ENCODE results near the gene C19orf85.

The C19orf85 gene

DNA sequence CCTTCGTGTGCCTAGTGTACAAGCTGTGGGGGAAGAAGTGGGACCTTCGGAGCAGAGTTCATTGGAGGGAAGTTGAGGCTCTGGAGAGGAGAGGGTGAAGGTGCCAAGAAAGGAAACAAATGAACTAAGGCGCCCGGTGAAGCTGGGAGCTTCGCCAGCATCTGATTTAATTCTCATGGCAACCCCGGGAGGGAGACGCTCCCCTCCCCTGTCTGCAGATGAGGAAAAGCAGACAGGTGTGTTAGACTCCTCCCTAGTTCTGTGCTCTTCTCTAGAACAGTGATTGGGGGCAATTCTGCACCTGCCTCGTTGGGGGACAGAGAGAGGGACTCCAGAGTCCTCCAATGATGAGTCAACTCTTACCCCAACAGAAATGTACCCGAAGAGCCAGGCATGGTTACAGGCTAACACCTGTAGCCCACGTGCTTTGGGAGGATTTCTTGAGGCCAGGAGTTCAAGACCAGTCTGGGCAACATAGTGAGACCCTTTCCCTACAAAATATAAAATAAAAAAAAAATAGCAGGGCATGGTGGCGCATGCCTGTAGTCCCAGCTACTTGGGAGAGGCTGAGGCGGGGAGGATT lies 27.9 kb upstream of the C19orf85 start (continued):
- TF ChIP-seq SCRT1 (tag by site-specific recombination; IDR thresholded peaks at IDR 0.05; ENCODE audit: borderline replicate concordance) (peak; percentile 82), ZNF121 (tag by site-specific recombination; IDR thresholded peaks at IDR 0.05) (0 out of 2 replicates have a peak, but pooled peaks have one; percentile 50)

DNA sequence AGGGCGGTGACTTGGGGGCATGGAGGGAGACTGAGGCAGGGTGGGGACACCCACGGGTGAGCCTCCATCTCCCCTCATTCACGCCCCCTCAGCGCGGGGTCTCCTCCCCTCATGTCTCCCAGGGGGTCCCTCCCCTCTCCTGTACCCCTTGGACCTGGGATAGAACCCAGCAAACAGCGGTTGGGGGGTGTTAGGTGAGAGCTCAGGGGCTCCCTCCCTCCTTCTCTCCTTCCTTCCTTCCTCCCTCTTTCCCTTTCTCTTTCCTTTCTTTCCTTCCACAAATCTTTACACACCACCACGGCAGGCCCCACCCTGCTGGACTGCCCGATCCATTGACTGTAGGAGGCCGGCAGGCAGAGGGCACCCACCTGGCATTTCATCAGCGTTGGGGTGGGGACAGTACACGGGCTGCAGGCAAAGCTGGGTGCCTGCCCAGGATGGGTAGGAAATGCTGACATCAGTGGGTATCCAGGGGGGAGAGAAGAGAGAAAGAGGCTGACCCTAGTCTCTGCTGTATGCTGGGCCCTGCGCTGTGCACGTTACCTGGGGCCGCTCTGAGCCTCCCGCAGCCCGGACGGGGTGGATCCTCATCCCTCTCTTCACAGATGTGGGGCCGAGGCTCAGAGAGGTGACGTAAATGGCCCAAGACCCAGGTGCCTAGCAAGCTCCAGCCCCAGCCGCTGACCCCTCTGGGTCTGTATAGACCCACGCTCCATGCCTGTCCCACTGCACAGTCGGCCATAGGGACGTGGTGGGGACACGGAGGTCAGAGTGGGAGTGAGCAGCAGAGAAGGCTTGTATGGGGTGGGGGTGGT lies 27.2 kb upstream of the C19orf85 start:
- H3K9me3 ChIP-seq (ENCODE audit: control insufficient read depth, insufficient read depth, low read depth, low read length), result no peaks in the 10 kb centered on the region
- no peaks in the 10 kb centered on the region for H3K36me3 ChIP-seq (ENCODE audit: control insufficient read depth in 2 of 2, insufficient read depth in 1 of 2, low read length in 2 of 2)
- no peak overlapping the region for H3K4me3 ChIP-seq (ENCODE audit: low read depth, low read length)
- no peak overlapping the region for H3K27ac ChIP-seq (ENCODE audit: extremely low read depth, low read depth, low read length)
- TF ChIP-seq ZNF366 (tag by site-specific recombination; conservative IDR thresholded peaks at IDR 0.05) (peak; percentile 86), GLIS2 (tag by site-specific recombination; IDR thresholded peaks at IDR 0.05) (peak; percentile 40; the same call in 1 of the 2 replicates), ZNF239 (tag by site-specific recombination; IDR thresholded peaks at IDR 0.05) (no peak)
- peaks cover 8% of the 10 kb centered on the region for H3K4me1 ChIP-seq (ENCODE audit: control insufficient read depth, insufficient read depth, low read length)
- POLR2A ChIA-PET, result interaction anchor here (0.5 to 0.6 kb wide), 3 partner anchors 19 to 143 kb away, joined by 3 to 8 read pairs (median 4); partner anchors contain the start of gene ZNF784
- CTCF ChIA-PET, result interaction anchor here (0.6 to 4.4 kb wide), 5 partner anchors 11 to 129 kb away, joined by 3 to 28 read pairs (median 8); partner anchors contain the start of gene ZNF865

DNA sequence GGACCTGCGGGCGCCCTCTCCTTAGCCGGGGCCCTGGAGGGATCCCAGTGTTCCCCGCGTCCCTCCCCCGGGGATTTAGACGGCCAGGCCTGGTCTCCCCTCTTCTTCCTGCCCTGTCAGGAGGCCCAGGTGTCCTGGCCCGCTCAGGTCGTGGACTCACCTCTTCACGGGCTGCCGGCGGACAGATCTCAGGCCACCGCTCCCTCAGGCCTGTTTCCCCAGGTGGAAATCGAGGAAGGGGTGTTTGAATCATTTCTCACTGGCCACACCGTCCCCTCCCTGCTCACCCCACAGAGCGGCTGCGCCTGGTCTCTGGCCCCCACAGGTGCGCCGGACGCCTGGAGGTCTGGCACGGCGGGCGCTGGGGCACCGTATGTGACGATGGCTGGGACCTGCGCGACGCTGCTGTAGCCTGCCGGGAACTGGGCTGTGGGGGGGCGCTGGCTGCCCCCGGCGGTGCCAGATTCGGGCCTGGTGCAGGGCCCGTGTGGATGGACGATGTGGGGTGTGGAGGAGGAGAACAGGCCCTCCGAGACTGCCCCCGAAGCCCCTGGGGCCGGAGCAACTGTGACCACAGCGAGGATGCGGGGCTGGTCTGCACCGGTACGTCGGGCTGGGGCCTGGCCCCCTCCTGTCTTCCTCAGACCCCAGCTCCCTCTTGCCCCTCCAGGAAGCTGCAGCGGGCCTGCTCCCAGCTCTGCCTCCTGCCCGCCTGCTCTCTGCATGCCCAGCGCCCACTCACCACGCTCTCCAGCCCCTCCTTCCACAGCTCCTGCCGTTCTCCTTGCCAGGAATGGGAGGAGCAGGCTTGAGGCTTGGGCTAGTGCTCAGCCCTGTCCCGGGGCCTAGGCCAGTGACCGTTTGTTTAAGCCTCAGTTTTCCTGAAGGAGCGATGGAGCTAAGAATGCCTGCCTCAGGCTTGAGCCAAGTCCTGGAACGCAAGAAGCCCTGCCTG lies 26.2 kb upstream of the C19orf85 start:
- H3K4me1 ChIP-seq (ENCODE audit: control insufficient read depth, insufficient read depth, low read length), result peaks cover 16% of the 10 kb centered on the region
- no peaks in the 10 kb centered on the region for H3K36me3 ChIP-seq (ENCODE audit: control insufficient read depth in 2 of 2, insufficient read depth in 1 of 2, low read length in 2 of 2)
- H3K4me3 ChIP-seq (ENCODE audit: low read depth, low read length), result no peak overlapping the region
- POLR2A ChIA-PET, result interaction anchor here (0.5 to 0.6 kb wide), 2 partner anchors 29 to 144 kb away, joined by 3 to 4 read pairs; no protein-coding TSS in a partner anchor
- TF ChIP-seq ZNF391 (tag by site-specific recombination; IDR thresholded peaks at IDR 0.05; ENCODE audit: borderline replicate concordance, low read depth), result no peak
- no peak for TF ChIP-seq ZFP69B (tag by site-specific recombination; IDR thresholded peaks at IDR 0.05)
- peak; percentile 46; the same call in 1 of the 2 replicates for TF ChIP-seq ZFHX2 (tag by site-specific recombination; conservative IDR thresholded peaks at IDR 0.05)
- peak; percentile 9; the same call in 1 of the 2 replicates for TF ChIP-seq GLIS2 (tag by site-specific recombination; IDR thresholded peaks at IDR 0.05)
- no peak for TF ChIP-seq ZIC2 (tag by site-specific recombination; IDR thresholded peaks at IDR 0.05)
- TF ChIP-seq ZNF335 (tag by site-specific recombination; conservative IDR thresholded peaks at IDR 0.05), result peak; percentile 39; the same call in 1 of the 2 replicates
- TF ChIP-seq, protein P1, sequence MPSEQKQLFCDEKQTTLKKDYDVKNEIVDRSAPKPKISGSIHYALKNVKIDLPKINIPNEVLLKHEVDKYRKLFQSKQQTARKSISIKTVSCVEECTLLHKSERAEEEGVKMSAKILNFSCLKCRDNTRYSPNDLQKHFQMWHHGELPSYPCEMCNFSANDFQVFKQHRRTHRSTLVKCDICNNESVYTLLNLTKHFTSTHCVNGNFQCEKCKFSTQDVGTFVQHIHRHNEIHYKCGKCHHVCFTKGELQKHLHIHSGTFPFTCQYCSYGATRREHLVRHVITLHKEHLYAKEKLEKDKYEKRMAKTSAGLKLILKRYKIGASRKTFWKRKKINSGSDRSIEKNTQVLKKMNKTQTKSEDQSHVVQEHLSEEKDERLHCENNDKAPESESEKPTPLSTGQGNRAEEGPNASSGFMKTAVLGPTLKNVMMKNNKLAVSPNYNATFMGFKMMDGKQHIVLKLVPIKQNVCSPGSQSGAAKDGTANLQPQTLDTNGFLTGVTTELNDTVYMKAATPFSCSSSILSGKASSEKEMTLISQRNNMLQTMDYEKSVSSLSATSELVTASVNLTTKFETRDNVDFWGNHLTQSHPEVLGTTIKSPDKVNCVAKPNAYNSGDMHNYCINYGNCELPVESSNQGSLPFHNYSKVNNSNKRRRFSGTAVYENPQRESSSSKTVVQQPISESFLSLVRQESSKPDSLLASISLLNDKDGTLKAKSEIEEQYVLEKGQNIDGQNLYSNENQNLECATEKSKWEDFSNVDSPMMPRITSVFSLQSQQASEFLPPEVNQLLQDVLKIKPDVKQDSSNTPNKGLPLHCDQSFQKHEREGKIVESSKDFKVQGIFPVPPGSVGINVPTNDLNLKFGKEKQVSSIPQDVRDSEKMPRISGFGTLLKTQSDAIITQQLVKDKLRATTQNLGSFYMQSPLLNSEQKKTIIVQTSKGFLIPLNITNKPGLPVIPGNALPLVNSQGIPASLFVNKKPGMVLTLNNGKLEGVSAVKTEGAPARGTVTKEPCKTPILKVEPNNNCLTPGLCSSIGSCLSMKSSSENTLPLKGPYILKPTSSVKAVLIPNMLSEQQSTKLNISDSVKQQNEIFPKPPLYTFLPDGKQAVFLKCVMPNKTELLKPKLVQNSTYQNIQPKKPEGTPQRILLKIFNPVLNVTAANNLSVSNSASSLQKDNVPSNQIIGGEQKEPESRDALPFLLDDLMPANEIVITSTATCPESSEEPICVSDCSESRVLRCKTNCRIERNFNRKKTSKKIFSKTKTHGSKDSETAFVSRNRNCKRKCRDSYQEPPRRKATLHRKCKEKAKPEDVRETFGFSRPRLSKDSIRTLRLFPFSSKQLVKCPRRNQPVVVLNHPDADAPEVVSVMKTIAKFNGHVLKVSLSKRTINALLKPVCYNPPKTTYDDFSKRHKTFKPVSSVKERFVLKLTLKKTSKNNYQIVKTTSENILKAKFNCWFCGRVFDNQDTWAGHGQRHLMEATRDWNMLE (tag by site-specific recombination; conservative IDR thresholded peaks at IDR 0.05; ENCODE audit: low read depth), result no peak
- CTCF ChIA-PET, result interaction anchor here (1.8 to 4.4 kb wide), 3 partner anchors 14 to 116 kb away, joined by 8 to 28 read pairs (median 12); partner anchors contain the start of gene ZNF865
- no peaks in the 10 kb centered on the region for H3K9me3 ChIP-seq (ENCODE audit: control insufficient read depth, insufficient read depth, low read depth, low read length)
- no peak overlapping the region for H3K27ac ChIP-seq (ENCODE audit: extremely low read depth, low read depth, low read length)
